ENCODE measurements around the gene RNF224. TPM values are rescaled to one million over a fixed set of nuclear protein-coding genes. Genes with fewer than 3 reads are reported as not detected.

RNF224 gene
- polyA plus RNA-seq, 2 of the 4 experiments (the other 2 are of a cell fraction), result 0.04 TPM; not detected in 1

DNA sequence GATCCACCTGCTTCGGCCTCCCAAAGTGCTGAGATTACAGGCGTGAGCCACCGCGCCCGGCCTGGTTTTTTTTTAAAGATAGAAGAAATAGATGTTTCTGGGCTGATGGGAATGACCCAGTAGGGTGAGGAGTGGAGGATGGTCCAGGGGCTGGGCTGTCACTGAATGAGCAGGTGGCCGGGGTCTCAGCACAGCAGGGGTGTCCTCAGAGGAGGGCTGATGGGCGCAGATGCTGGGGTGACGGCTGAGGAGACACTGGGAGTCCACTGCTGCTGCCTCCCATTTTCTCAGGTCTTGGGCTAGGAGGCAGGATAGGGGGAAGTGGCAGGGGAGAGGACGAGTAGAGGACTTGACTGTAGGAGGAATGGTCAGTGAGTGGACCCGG, 47.9 kb downstream of the RNF224 start (continued):
- TF ChIP-seq, protein P1, sequence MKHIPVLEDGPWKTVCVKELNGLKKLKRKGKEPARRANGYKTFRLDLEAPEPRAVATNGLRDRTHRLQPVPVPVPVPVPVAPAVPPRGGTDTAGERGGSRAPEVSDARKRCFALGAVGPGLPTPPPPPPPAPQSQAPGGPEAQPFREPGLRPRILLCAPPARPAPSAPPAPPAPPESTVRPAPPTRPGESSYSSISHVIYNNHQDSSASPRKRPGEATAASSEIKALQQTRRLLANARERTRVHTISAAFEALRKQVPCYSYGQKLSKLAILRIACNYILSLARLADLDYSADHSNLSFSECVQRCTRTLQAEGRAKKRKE (CRISPR knock-in tag; IDR thresholded peaks at IDR 0.05; ENCODE audit: low read depth), result no peak

DNA sequence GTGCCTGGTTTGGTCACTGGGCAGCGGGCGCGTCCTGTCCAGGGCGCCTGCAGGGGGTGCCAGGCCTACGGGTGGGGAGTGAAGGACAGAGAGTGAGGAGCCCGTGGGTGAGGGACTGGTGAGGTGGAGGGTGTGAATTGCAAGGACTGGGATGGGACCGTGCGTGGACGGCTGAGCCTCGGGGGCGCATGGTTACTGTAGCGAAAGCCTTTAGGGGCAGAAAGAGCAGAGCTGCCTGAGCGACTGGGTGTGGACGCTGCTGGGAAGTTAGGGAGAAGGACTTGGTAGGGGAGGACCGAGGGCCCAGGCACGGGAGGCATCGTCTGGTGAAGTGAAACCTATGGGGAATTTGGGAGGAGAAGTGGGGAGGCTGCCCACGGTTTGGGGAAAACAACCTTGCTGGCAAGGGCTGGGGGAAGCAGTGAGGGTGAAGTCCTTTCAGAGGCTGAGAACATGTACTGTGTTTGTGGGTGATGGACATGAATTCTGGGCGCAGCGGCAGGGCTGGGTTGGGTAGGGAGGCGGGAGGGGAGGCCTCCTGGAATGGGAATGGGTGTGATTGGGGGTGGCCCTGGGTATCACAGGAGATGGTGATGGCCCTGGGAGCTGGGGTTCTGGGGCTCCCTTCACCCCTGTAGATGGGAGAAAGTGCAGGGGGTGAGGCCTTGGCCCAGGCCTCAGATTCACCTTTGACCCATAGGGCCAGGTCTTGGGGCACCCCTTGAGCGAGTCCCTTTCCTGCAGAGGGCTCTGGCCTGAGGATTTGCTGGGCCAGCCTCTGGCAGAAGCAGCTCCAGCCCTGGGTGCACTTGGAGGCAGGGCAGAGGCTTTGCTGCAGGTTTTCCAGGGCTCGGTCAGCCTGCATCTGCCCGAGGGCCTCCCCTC, 48.5 kb downstream of the RNF224 start:
- H3K9me3 ChIP-seq, result no peaks in the 10 kb centered on the region
- POLR2A ChIA-PET, result interaction anchor here (1.9 to 2.2 kb wide), 2 partner anchors 26 to 35 kb away, joined by 13 to 29 read pairs; partner anchors contain the start of genes NRARP and TUBB4B
- CTCF ChIA-PET, result interaction anchor here (0.9 to 2.8 kb wide), 6 partner anchors 9 to 132 kb away, joined by 3 to 16 read pairs (median 12); partner anchors contain the start of genes NRARP and RNF224
- DNase-seq (ENCODE audit: low read depth in 1 of 2, low spot score in 1 of 2) (no peak), ATAC-seq (peak; percentile 4 to 14; a peak in 4 of 6 replicates), FAIRE-seq (no peak)
- peak overlapping the region; percentile 94 to 96 for H3K27ac ChIP-seq
- peaks cover 28% of the 10 kb centered on the region for H3K4me1 ChIP-seq
- peak overlapping the region; percentile 97 for H3K4me2 ChIP-seq
- no peak overlapping the region for H3K4me3 ChIP-seq
- 86% methylated on average over 21 of the region's 24 CpGs for WGBS (ENCODE audit: missing lambda C conversion rate)
- TF ChIP-seq HOXB13 (CRISPR knock-in tag; IDR thresholded peaks at IDR 0.05; ENCODE audit: low read depth) (no peak), CHD2 (IDR thresholded peaks at IDR 0.05; ENCODE audit: low read length, partially characterized antibody) (no peak), MAZ (IDR thresholded peaks at IDR 0.05; ENCODE audit: borderline replicate concordance, low read depth, low read length) (no peak), MYC (IDR thresholded peaks at IDR 0.05; ENCODE audit: borderline replicate concordance, low read length) (no peak), FOSB (CRISPR knock-in tag; IDR thresholded peaks at IDR 0.05) (no peak)
- TF ChIP-seq, protein P2, sequence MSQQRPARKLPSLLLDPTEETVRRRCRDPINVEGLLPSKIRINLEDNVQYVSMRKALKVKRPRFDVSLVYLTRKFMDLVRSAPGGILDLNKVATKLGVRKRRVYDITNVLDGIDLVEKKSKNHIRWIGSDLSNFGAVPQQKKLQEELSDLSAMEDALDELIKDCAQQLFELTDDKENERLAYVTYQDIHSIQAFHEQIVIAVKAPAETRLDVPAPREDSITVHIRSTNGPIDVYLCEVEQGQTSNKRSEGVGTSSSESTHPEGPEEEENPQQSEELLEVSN (IDR thresholded peaks at IDR 0.05; ENCODE audit: borderline replicate concordance, low read depth), result no peak
- TF ChIP-seq, protein P3, sequence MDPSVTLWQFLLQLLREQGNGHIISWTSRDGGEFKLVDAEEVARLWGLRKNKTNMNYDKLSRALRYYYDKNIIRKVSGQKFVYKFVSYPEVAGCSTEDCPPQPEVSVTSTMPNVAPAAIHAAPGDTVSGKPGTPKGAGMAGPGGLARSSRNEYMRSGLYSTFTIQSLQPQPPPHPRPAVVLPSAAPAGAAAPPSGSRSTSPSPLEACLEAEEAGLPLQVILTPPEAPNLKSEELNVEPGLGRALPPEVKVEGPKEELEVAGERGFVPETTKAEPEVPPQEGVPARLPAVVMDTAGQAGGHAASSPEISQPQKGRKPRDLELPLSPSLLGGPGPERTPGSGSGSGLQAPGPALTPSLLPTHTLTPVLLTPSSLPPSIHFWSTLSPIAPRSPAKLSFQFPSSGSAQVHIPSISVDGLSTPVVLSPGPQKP (IDR thresholded peaks at IDR 0.05; ENCODE audit: low read depth, low read length), result no peak
- TF ChIP-seq, protein P4, sequence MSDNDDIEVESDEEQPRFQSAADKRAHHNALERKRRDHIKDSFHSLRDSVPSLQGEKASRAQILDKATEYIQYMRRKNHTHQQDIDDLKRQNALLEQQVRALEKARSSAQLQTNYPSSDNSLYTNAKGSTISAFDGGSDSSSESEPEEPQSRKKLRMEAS (IDR thresholded peaks at IDR 0.05), result no peak

DNA sequence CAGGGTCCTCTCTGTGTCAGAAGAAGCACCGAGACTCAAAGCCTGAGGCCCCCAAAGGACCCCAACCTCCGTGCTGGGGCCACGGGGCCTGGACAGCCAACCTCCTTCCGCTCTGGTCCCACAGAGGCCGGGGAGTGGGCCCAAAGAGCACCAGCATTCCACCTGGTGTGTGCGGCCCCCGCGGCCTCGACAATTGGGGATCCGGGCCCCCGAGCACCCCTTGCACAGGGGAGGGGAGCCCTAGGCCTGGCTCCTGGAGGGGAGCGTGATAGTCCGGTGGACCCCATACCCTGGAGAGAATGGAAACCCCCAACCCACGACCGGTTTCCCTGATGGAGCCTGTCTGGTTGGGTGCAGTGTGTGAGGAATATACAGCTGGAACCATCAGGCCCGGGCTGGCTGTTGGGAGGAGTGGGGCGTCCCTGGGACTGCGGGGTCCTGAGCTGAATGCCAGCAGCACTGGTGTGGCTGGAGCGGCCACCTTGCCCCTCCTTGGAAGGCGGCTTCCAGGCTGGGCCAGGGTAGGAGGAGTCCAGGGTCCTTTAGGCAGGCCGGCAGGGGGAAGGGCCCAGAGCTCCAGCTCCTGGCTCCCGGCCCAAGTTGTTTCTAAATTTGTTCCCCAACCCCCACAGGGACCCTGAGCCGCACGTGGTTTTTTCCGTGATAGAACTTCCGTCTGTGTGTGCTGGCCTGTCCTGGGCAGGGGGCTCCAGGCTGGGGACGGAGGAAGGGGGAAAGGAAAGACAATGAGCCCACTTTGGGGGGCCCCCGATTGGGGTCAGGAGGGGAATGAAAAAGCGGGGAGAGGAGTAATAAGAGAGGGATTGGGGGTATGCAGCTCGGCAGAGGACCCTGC, 49.4 kb downstream of the RNF224 start:
- H3K27ac ChIP-seq, result peak overlapping the region; percentile 94 to 96
- POLR2A ChIA-PET, result interaction anchor here (0.5 to 2.2 kb wide), 7 partner anchors 17 to 342 kb away, joined by 3 to 29 read pairs (median 4); partner anchors contain the start of genes EHMT1, NRARP and TUBB4B
- H3K4me3 ChIP-seq, result peak overlapping the region; percentile 72
- H3K4me1 ChIP-seq, result peaks cover 32% of the 10 kb centered on the region
- CTCF ChIA-PET, result interaction anchor here (0.9 to 2.8 kb wide), 13 partner anchors 10 to 282 kb away, joined by 3 to 16 read pairs (median 3); partner anchors contain the start of genes EXD3, NOXA1, NRARP and RNF224
- ATAC-seq (peak; percentile 32 to 71), DNase-seq (ENCODE audit: low read depth in 1 of 2, low spot score in 1 of 2) (peak in 1 of 2 experiments; percentile 79), FAIRE-seq (no peak)
- H3K9me3 ChIP-seq, result no peaks in the 10 kb centered on the region
- peak overlapping the region; percentile 97 for H3K4me2 ChIP-seq
- WGBS (ENCODE audit: missing lambda C conversion rate), result 25% methylated on average over 21 of the region's 30 CpGs
- TF ChIP-seq NFE2L2 (conservative IDR thresholded peaks at IDR 0.05; ENCODE audit: low read length) (no peak), HOXB5 (CRISPR knock-in tag; IDR thresholded peaks at IDR 0.05) (no peak), MAZ (IDR thresholded peaks at IDR 0.05; ENCODE audit: borderline replicate concordance, low read depth, low read length) (no peak), RFX5 (IDR thresholded peaks at IDR 0.05) (no peak), BHLHE40 (IDR thresholded peaks at IDR 0.05; ENCODE audit: low read depth, low read length) (no peak), SMC3 (IDR thresholded peaks at IDR 0.05) (no peak), GATA3 (IDR thresholded peaks at IDR 0.05; ENCODE audit: borderline replicate concordance) (no peak), RNF2 (IDR thresholded peaks at IDR 0.05; ENCODE audit: borderline replicate concordance, low read depth) (no peak), KDM1A (IDR thresholded peaks at IDR 0.05; ENCODE audit: low read depth) (no peak), CBX2 (IDR thresholded peaks at IDR 0.05; ENCODE audit: borderline replicate concordance, low read depth) (no peak), HOXB13 (CRISPR knock-in tag; IDR thresholded peaks at IDR 0.05; ENCODE audit: low read depth) (no peak)
- TF ChIP-seq, protein P4 (IDR thresholded peaks at IDR 0.05), result peak; percentile 84
- TF ChIP-seq, protein P5, sequence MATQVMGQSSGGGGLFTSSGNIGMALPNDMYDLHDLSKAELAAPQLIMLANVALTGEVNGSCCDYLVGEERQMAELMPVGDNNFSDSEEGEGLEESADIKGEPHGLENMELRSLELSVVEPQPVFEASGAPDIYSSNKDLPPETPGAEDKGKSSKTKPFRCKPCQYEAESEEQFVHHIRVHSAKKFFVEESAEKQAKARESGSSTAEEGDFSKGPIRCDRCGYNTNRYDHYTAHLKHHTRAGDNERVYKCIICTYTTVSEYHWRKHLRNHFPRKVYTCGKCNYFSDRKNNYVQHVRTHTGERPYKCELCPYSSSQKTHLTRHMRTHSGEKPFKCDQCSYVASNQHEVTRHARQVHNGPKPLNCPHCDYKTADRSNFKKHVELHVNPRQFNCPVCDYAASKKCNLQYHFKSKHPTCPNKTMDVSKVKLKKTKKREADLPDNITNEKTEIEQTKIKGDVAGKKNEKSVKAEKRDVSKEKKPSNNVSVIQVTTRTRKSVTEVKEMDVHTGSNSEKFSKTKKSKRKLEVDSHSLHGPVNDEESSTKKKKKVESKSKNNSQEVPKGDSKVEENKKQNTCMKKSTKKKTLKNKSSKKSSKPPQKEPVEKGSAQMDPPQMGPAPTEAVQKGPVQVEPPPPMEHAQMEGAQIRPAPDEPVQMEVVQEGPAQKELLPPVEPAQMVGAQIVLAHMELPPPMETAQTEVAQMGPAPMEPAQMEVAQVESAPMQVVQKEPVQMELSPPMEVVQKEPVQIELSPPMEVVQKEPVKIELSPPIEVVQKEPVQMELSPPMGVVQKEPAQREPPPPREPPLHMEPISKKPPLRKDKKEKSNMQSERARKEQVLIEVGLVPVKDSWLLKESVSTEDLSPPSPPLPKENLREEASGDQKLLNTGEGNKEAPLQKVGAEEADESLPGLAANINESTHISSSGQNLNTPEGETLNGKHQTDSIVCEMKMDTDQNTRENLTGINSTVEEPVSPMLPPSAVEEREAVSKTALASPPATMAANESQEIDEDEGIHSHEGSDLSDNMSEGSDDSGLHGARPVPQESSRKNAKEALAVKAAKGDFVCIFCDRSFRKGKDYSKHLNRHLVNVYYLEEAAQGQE (IDR thresholded peaks at IDR 0.05), result no peak
- TF ChIP-seq, protein P6, sequence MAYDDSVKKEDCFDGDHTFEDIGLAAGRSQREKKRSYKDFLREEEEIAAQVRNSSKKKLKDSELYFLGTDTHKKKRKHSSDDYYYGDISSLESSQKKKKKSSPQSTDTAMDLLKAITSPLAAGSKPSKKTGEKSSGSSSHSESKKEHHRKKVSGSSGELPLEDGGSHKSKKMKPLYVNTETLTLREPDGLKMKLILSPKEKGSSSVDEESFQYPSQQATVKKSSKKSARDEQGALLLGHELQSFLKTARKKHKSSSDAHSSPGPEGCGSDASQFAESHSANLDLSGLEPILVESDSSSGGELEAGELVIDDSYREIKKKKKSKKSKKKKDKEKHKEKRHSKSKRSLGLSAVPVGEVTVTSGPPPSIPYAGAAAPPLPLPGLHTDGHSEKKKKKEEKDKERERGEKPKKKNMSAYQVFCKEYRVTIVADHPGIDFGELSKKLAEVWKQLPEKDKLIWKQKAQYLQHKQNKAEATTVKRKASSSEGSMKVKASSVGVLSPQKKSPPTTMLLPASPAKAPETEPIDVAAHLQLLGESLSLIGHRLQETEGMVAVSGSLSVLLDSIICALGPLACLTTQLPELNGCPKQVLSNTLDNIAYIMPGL (CRISPR knock-in tag; IDR thresholded peaks at IDR 0.05; ENCODE audit: borderline replicate concordance), result no peak
